Endothelial cell of umbilical vein (primary cell): ENCODE data around the gene SLC29A3. TPM values are rescaled to one million over a fixed set of nuclear protein-coding genes. Genes with fewer than 3 reads are reported as not detected.

Experiments used
- BruUV-seq: library from RNA; stranded (reverse); fragments of 400-500 nt; replicated peaks from 2 replicates; lab custom pipeline; 2021; lab: Mats Ljungman, UMichigan
- CTCF ChIA-PET: fragments of 300-600, 350-600 bp; sonication (Branson Sonifier 250); formaldehyde crosslinking; loops from one replicate; lab custom pipeline; 2021; ENCODE audit warnings: antibody characterized with exemption, inconsistent platforms; lab: Charles Lee
- POLR2A ChIA-PET: fragments of 300-600, 350-600 bp; sonication (Branson Sonifier 250); formaldehyde crosslinking; loops from one replicate; lab custom pipeline; 2021; ENCODE audit warnings: antibody characterized with exemption, inconsistent platforms; lab: Charles Lee
- DNase-seq: peaks from one replicate; pipeline ENCODE4 v3.0.0-alpha.2; 2011; ENCODE audit warnings: low read depth, low spot score
- FAIRE-seq: peaks from 2 replicates; lab custom pipeline; 2011; peaks lifted over from hg19 to GRCh38; lab: Jason Lieb, UNC
- H2AFZ ChIP-seq: 2 replicates; pipeline ENCODE4 v1.6.0; 2012; ENCODE audit warnings: low read depth, low read length, control low read depth, inconsistent platforms
- H3K27ac ChIP-seq: 2 replicates; pipeline ENCODE4 v1.5.1; 2011; ENCODE audit warnings: low read depth, mild to moderate bottlenecking, control low read depth, low read length, moderate library complexity; ENCODE audit not compliant: insufficient read depth
- H3K27me3 ChIP-seq, 2 experiments: 2 replicates each; pipeline versions ENCODE4 v1.6.0 to v1.6.1; 2011; ENCODE audit warnings: low read length in 2 of 2, mixed read lengths in 1 of 2; ENCODE audit not compliant: control insufficient read depth in 2 of 2, insufficient read depth in 2 of 2
- H3K36me3 ChIP-seq, 2 experiments: 2 replicates in 1 of 2; 3 replicates in 1 of 2; pipeline ENCODE4 v1.5.1; 2011; ENCODE audit warnings: low read length in 2 of 2, mild to moderate bottlenecking in 1 of 2, moderate library complexity in 1 of 2; ENCODE audit not compliant: control insufficient read depth in 2 of 2, insufficient read depth in 2 of 2; ENCODE audit errors: extremely low read depth in 1 of 2
- H3K4me1 ChIP-seq: 3 replicates; pipeline ENCODE4 v1.5.1; 2011; ENCODE audit warnings: mild to moderate bottlenecking, low read length; ENCODE audit not compliant: control insufficient read depth, insufficient read depth; ENCODE audit errors: extremely low read depth
- H3K4me2 ChIP-seq: 2 replicates; pipeline ENCODE4 v1.6.1; 2011; ENCODE audit warnings: low read length, control low read depth, mixed read lengths; ENCODE audit not compliant: insufficient read depth
- H3K4me3 ChIP-seq, 3 experiments: fragments of 200-600 bp in 1 of 3; sonication (generic), shearing (Covaris generic) in 1 of 3; replicated peaks in 1 of 3; 2 replicates each; pipeline ENCODE4 v1.5.1; 2011 to 2016; ENCODE audit warnings: control low read depth in 3 of 3, low read length in 3 of 3, mild to moderate bottlenecking in 2 of 3, inconsistent platforms in 1 of 3, low read depth in 1 of 3, moderate library complexity in 1 of 3; ENCODE audit not compliant: insufficient read depth in 1 of 3
- H3K79me2 ChIP-seq: 2 replicates; pipeline ENCODE4 v1.6.0; 2012; ENCODE audit warnings: low read length, inconsistent platforms; ENCODE audit not compliant: control insufficient read depth, insufficient read depth
- H3K9ac ChIP-seq: replicated peaks from 2 replicates; pipeline ENCODE3; 2011; ENCODE audit warnings: low read length, control low read depth; ENCODE audit not compliant: insufficient read depth; ENCODE audit errors: extremely low read depth
- H3K9me1 ChIP-seq: replicated peaks from 3 replicates; pipeline ENCODE4 v1.6.0; 2011; ENCODE audit warnings: mild to moderate bottlenecking, low read length; ENCODE audit not compliant: control insufficient read depth, insufficient read depth; ENCODE audit errors: extremely low read depth
- H3K9me3 ChIP-seq: replicated peaks from 2 replicates; pipeline ENCODE4 v1.5.1; 2012; ENCODE audit warnings: low read length, inconsistent platforms; ENCODE audit not compliant: control insufficient read depth, insufficient read depth
- H4K20me1 ChIP-seq: replicated peaks from 2 replicates; pipeline ENCODE3; 2011; ENCODE audit warnings: mild to moderate bottlenecking, low read length; ENCODE audit not compliant: control insufficient read depth, insufficient read depth; ENCODE audit errors: extremely low read depth
- EZH2 ChIP-seq: IDR thresholded peaks from 2 replicates; pipeline ENCODE4 v1.6.1; 2012; ENCODE audit warnings: borderline replicate concordance, low read depth, mild to moderate bottlenecking, moderate library complexity, low read length, inconsistent platforms; ENCODE audit not compliant: severe bottlenecking
- FOS ChIP-seq: IDR thresholded peaks from 2 replicates; pipeline ENCODE4 v1.6.1; 2011; ENCODE audit warnings: mild to moderate bottlenecking, low read length, moderate library complexity, borderline replicate concordance; ENCODE audit not compliant: insufficient read depth
- GATA2 ChIP-seq: IDR thresholded peaks from 2 replicates; pipeline ENCODE4 v1.7.0; 2011; ENCODE audit warnings: low read depth, mild to moderate bottlenecking, moderate library complexity, mixed read lengths, low read length; ENCODE audit not compliant: insufficient read length, insufficient read depth
- JUN ChIP-seq: IDR thresholded peaks from 2 replicates; pipeline ENCODE4 v1.6.1; 2011; ENCODE audit warnings: borderline replicate concordance, low read depth; ENCODE audit not compliant: insufficient read length, insufficient read depth
- MYC ChIP-seq: IDR thresholded peaks from one replicate; pipeline ENCODE4 v1.6.1; 2011; ENCODE audit warnings: mild to moderate bottlenecking, low read depth, low read length
- POLR2A ChIP-seq: IDR thresholded peaks from 2 replicates; pipeline ENCODE4 v1.6.1; 2012; ENCODE audit warnings: low read depth, mild to moderate bottlenecking, control low read depth, low read length
- POLR2AphosphoS5 ChIP-seq: IDR thresholded peaks from 2 replicates; pipeline ENCODE4 v1.6.1; 2012; ENCODE audit warnings: low read depth, mild to moderate bottlenecking, control low read depth, low read length, moderate library complexity; ENCODE audit not compliant: insufficient read depth
- dilution Hi-C: fragments of 300-500 bp; cut with MboI; formaldehyde crosslinking; loops from one replicate; pipeline ENCODE4 v1.15.0; 2019; ENCODE audit warnings: low sequenced_read_pairs; ENCODE audit not compliant: extremely low pct_ligation_motif_present
- intact Hi-C: fragments of 100-400 bp; cut with micrococcal nuclease; formaldehyde crosslinking; loops from one replicate; pipeline ENCODE4 v1.10.0; 2022
- polyA plus RNA-seq, 4 experiments: library from polyadenylated mRNA; depleted of rRNA in 3 of 4; stranded (reverse) in 3 of 4; unstranded in 1 of 4; fragments of >200 nt; gene quantifications; 2 replicates each; pipeline versions ENCODE4 v1.2.1 to v1.2.3, GENCODE V29; 2011 to 2012; ENCODE audit warnings: missing spikeins in 1 of 4
- total RNA-seq: library from RNA; stranded (reverse); gene quantifications from 2 replicates; pipeline ENCODE4 v1.2.3, GENCODE V29; 2021
- TF ChIP-seq, protein P1 (sequence below), 2 donors: IDR thresholded peaks; 1 replicate in 1 of 2; 2 replicates in 1 of 2; pipeline ENCODE4 v1.5.1; 2011; ENCODE audit warnings: low read length in 2 of 2, mild to moderate bottlenecking in 2 of 2, moderate library complexity in 2 of 2, control low read depth in 1 of 2, inconsistent platforms in 1 of 2, low read depth in 1 of 2; ENCODE audit not compliant: insufficient read depth in 1 of 2; ENCODE audit errors: extremely low read depth in 1 of 2
- TF ChIP-seq, protein P2 (sequence below): IDR thresholded peaks from 2 replicates; pipeline ENCODE4 v1.6.1; 2011; ENCODE audit not compliant: insufficient read depth, insufficient read length

SLC29A3 gene
- total and polyA plus RNA-seq, 2 donors (not counting 3 experiments of a cell fraction or from before 2014, with no cell fraction given) = 5.0 to 9.1 TPM

DNA sequence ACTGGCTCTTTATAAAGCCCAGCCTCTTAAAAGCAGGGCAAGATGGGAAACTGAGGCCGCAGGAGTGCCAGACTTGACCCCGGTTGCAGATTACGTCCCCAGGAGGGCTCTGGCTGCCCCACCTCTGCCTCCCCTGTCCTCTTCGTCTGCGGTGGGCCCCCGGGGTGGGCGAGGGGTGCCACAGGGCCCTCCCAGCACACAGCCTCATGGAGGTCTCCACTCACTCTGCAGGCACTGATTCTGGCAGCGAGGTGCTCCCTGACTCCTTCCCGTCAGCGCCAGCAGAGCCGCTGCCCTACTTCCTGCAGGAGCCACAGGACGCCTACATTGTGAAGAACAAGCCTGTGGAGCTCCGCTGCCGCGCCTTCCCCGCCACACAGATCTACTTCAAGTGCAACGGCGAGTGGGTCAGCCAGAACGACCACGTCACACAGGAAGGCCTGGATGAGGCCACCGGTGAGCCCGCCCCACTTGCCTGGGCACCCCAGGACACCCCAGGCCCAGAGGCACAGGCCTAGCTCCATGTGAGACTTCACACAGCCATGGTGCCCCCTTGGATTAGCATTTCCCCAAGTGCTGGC is 39.4 kb upstream of the SLC29A3 start:
- dilution Hi-C loops = no loop called here
- H3K27me3 ChIP-seq = no peaks in the 10 kb centered on the region
- POLR2A ChIA-PET = no interaction called here

DNA sequence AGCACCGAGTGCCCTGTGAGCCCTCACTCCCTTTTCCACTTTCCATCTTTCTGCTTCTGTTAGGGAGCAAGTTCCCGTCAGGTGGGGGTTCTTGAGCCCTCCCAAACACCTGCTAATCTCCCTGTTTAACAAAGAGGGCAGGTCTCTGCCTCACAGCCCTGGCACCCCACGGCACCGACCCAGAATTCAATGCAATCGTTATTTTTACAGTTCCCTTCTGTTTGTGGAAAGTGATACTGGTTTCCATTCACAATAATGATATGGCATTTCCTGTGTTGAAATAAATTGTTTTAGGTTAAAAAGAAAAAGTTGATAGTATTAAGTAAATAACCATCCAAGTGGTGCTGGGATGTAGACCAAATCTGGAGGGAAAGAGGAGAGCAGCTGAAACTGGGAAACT is 38.8 kb upstream of the SLC29A3 start:
- Histone ChIP-seq H3K9me1 (no peaks in the 10 kb centered on the region), H3K27me3 (no peaks in the 10 kb centered on the region), H3K9me3 (no peaks in the 10 kb centered on the region), H3K4me1 (no peaks in the 10 kb centered on the region), H3K9ac (no peak overlapping the region), H3K36me3 (no peaks in the 10 kb centered on the region), H4K20me1 (no peaks in the 10 kb centered on the region), H3K79me2 (no peaks in the 10 kb centered on the region), H3K27ac (no peak overlapping the region), H2AFZ (no peak overlapping the region), H3K4me2 (no peak overlapping the region), H3K4me3 (no peak overlapping the region)
- TF ChIP-seq FOS = no peak
- TF ChIP-seq, protein P1, sequence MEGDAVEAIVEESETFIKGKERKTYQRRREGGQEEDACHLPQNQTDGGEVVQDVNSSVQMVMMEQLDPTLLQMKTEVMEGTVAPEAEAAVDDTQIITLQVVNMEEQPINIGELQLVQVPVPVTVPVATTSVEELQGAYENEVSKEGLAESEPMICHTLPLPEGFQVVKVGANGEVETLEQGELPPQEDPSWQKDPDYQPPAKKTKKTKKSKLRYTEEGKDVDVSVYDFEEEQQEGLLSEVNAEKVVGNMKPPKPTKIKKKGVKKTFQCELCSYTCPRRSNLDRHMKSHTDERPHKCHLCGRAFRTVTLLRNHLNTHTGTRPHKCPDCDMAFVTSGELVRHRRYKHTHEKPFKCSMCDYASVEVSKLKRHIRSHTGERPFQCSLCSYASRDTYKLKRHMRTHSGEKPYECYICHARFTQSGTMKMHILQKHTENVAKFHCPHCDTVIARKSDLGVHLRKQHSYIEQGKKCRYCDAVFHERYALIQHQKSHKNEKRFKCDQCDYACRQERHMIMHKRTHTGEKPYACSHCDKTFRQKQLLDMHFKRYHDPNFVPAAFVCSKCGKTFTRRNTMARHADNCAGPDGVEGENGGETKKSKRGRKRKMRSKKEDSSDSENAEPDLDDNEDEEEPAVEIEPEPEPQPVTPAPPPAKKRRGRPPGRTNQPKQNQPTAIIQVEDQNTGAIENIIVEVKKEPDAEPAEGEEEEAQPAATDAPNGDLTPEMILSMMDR (IDR thresholded peaks at IDR 0.05; ENCODE audit: extremely low read depth in 1 of 2, insufficient read depth in 1 of 2, low read depth in 1 of 2, low read length in 2 of 2) = no peak
- no peak for TF ChIP-seq MYC
- TF ChIP-seq, protein P2, sequence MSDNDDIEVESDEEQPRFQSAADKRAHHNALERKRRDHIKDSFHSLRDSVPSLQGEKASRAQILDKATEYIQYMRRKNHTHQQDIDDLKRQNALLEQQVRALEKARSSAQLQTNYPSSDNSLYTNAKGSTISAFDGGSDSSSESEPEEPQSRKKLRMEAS = no peak
- TF ChIP-seq JUN = no peak
- no peak for TF ChIP-seq EZH2
- TF ChIP-seq POLR2A = no peak
- TF ChIP-seq POLR2AphosphoS5 = no peak
- TF ChIP-seq GATA2 = no peak
- ChIA-PET CTCF (interaction anchor here (1.6 to 7.6 kb wide), 4 partner anchors 10 to 377 kb away, joined by 4 to 97 read pairs (median 6); no protein-coding TSS in a partner anchor), POLR2A (no interaction called here)
- dilution Hi-C loops = no loop called here
- FAIRE-seq = no peak
- intact Hi-C loops = no loop called here
- no TSS peak for BruUV-seq
- no peak for DNase-seq

More for the DNA sequence above, 39.4 kb upstream of the SLC29A3 start:
- Histone ChIP-seq H4K20me1 (no peaks in the 10 kb centered on the region), H3K4me2 (no peak overlapping the region), H3K36me3 (no peaks in the 10 kb centered on the region), H3K27ac (no peak overlapping the region), H3K4me3 (no peak overlapping the region), H3K9me1 (no peaks in the 10 kb centered on the region), H3K4me1 (no peaks in the 10 kb centered on the region), H3K9me3 (no peaks in the 10 kb centered on the region), H3K79me2 (no peaks in the 10 kb centered on the region), H3K9ac (no peak overlapping the region), H2AFZ (no peak overlapping the region)
- TF ChIP-seq EZH2 = no peak
- TF ChIP-seq, protein P2 = no peak
- FAIRE-seq (no peak), DNase-seq (no peak)
- intact Hi-C loops = no loop called here
- CTCF ChIA-PET = interaction anchor here (1.6 to 7.6 kb wide), 3 partner anchors 9 to 24 kb away, joined by 4 to 97 read pairs (median 11); no protein-coding TSS in a partner anchor
- BruUV-seq = no TSS peak
